GM12864 (cell line): ENCODE measurements around the gene LCMT1.

ENCODE experiments used
- DNase-seq: peaks from one replicate; pipeline ENCODE4 v3.0.0-alpha.2; 2011; ENCODE audit warnings: low read depth
- H3K4me3 ChIP-seq: 2 replicates; pipeline ENCODE4 v1.5.1; 2011; ENCODE audit warnings: mild to moderate bottlenecking, low read depth, low read length, control low read depth
- CTCF ChIP-seq: IDR thresholded peaks from 2 replicates; pipeline ENCODE4 v1.5.1; 2011; ENCODE audit warnings: low read depth, mild to moderate bottlenecking, moderate library complexity, low read length, control low read depth, inconsistent platforms; ENCODE audit errors: missing control alignments

Gene LCMT1

GRCh38 chr16:25083065-25083464 is 28.5 kb upstream of the LCMT1 start:
- TF ChIP-seq CTCF: no peak
- H3K4me3 ChIP-seq: no peak overlapping the region
- no peak for DNase-seq

GRCh38 chr16:25083701-25084100 is 27.8 kb upstream of the LCMT1 start:
- DNase-seq: no peak
- TF ChIP-seq CTCF: no peak
- H3K4me3 ChIP-seq: no peak overlapping the region

GRCh38 chr16:25084797-25085196 is 26.7 kb upstream of the LCMT1 start:
- no peak overlapping the region for H3K4me3 ChIP-seq
- TF ChIP-seq CTCF: no peak
- no peak for DNase-seq

GRCh38 chr16:25087761-25088160 is 23.8 kb upstream of the LCMT1 start:
- H3K4me3 ChIP-seq: no peak overlapping the region
- TF ChIP-seq CTCF: no peak
- DNase-seq: no peak

- TF ChIP-seq CTCF: no peak
- DNase-seq: no peak
- no peak overlapping the region for H3K4me3 ChIP-seq
Observed at GRCh38 chr16:25089351-25089750, 22.2 kb upstream of the LCMT1 start.

- TF ChIP-seq CTCF: no peak
- no peak overlapping the region for H3K4me3 ChIP-seq
- no peak for DNase-seq
Observed at GRCh38 chr16:25092441-25092840, 19.1 kb upstream of the LCMT1 start.

- no peak for DNase-seq
- TF ChIP-seq CTCF: no peak
- H3K4me3 ChIP-seq: no peak overlapping the region; the same call in 1 of the 2 replicates
Observed at GRCh38 chr16:25093208-25094061, 18.1 kb upstream of the LCMT1 start.
